AG09309 (cell line): ENCODE data around the gene THBS2.
A peak's percentile ranks its signal among the peaks of the same experiment; 100 is the strongest.

Experiments
- DNase-seq: peaks from one replicate; pipeline ENCODE4 v3.0.0-alpha.2; 2010; ENCODE audit warnings: low read depth
- H3K4me3 ChIP-seq: 2 replicates; pipeline ENCODE4 v1.5.1; 2011; ENCODE audit warnings: mild to moderate bottlenecking, low read depth, low read length, moderate library complexity; ENCODE audit not compliant: control insufficient read depth
- CTCF ChIP-seq: IDR thresholded peaks from 2 replicates; pipeline ENCODE4 v1.5.1; 2011; ENCODE audit warnings: mild to moderate bottlenecking, low read depth, low read length, inconsistent platforms; ENCODE audit not compliant: insufficient read depth, control insufficient read depth; ENCODE audit errors: missing control alignments

THBS2 gene

DNA sequence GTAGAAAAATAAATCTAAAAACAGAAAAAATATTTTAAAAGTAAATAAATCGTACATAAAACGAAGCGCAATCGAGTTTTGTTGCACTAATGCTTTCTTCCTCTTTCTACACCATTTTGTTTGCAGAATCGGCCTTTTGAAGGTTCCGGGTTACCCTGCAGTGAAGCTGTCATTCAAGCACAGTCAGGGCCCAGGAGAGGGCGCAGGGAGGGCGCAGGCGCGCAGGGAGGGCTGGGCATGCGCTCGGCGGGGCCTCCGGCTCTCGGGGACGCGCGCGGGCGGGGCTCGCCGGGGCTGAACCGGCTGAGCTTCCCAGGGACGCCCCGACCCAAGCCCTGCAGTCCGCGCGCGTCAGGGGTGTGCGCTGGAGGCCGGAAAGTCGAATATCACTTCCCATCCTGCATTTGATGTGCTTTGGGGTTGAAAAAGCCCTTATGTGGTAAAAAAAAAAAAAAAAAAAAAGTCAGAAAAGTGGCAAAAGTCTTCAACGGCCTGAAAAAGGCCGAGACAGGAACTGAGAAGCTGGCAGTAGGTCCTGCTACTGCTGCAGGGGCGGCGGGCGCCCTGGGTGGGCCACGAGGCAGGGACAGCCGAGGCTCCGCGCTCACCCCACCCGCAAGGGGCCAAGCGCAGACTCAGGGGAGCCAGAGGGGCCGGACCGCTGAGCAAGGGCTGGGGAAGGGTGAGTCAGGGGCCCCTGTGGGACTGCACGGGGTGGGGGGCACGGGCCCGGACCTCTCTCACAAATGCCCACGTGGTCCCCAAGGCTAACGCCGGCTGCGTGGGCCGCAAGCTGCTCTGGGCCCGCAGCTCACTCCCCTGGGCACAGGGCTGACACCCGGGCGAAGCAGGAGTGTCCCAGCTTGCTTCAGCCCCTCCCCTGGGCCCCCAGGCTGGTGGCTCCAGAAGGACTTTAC, 40.5 kb downstream of the THBS2 start:
- TF ChIP-seq CTCF: peak; percentile 28
- no peak for DNase-seq
- H3K4me3 ChIP-seq: no peak overlapping the region

DNA sequence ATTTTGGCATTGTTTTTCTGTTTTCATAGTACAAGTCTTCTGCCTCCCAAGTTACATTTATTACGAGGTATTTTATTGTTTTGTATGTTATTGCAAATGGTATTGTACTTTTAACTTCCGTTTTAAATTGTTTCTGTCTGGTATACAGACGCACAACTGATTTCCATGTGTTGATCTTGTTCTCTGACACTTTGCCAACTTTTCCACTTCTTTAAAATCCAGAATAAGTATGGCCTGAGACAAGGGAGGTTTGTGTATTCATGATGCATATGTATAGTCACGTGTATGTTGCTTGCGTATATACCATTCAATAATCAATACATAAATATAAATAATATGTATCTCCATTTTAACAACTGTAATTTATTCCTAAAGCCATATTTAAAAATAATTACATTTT, 41.2 kb downstream of the THBS2 start:
- H3K4me3 ChIP-seq: no peak overlapping the region
- no peak for DNase-seq
- TF ChIP-seq CTCF: no peak

DNA sequence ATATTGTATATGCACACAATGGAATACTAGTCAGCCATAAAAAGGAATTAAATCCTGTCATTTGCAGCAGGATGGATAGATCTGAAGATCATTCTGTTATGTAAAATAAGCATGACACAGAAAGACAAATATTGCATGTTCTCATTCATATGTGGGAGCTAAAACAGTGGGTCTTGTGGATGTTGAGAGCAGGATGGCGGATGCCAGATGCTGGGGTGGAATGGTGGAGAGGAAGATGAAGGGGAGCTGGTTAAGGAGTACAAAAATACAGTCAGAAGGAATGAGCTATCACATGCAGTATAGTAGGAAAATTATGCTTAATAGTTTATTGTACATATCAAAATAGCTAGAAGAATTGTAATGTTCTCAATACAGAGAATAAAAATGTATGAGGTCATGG, 41.8 kb downstream of the THBS2 start:
- no peak for TF ChIP-seq CTCF
- DNase-seq: no peak
- H3K4me3 ChIP-seq: no peak overlapping the region

GRCh38 chr6:169210611-169211010, 43.0 kb downstream of the THBS2 start:
- TF ChIP-seq CTCF: no peak
- no peak for DNase-seq
- H3K4me3 ChIP-seq: no peak overlapping the region

GRCh38 chr6:169208011-169208410, 45.6 kb downstream of the THBS2 start:
- H3K4me3 ChIP-seq: no peak overlapping the region
- no peak for TF ChIP-seq CTCF
- no peak for DNase-seq

DNA sequence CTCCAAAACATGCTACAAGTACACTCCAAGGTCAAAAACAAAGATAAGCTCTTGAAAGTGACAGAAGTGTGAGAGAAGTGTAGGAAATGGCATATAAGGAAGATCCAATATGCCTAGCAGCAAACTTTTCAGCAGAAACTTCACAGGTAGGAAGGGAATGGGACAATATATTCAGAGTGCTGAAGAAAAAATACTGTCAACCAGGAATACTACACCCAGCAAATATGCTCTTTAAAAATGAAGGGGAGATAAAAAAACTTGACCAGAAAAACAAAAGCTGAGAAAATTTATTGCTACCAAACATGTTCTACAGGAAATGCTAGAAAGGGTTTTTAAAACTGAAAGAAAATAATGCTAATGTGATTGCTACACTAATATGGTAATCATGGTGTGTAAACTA, 46.2 kb downstream of the THBS2 start:
- H3K4me3 ChIP-seq: no peak overlapping the region
- no peak for DNase-seq
- TF ChIP-seq CTCF: no peak
